CD4-positive, alpha-beta T cell treated with Interleukin-15 for 1 hour (primary cell): ENCODE data around the gene COL15A1.

Experiments
- DNase-seq: peaks from one replicate; pipeline ENCODE4 v3.0.0-alpha.2; 2020

Gene COL15A1

GRCh38 chr9:98974106-98974505 is 30.4 kb downstream of the COL15A1 start:
- DNase-seq = no peak

DNA sequence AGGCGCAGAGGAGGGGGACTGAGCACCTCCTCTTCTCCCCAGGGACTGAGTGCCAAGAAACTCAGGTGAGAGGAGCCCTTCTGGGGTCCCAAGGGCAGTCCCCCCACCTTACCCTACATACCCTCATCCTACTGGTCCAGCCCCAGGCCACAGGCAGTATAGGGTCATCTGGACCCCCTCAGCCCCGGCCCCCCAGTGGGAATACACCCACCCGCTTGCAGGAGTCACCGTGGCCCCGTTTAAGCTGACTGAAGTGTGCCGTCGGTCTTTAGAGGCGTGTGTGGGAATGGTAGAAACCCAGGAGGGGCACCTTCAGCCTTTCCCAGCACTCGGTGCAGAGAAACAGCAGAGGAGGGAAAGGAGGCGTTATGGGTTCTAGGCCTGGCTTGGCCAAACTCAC is 30.8 kb downstream of the COL15A1 start:
- DNase-seq = no peak

GRCh38 chr9:98974994-98975712 is 31.4 kb downstream of the COL15A1 start:
- peak; percentile 67 for DNase-seq

DNA sequence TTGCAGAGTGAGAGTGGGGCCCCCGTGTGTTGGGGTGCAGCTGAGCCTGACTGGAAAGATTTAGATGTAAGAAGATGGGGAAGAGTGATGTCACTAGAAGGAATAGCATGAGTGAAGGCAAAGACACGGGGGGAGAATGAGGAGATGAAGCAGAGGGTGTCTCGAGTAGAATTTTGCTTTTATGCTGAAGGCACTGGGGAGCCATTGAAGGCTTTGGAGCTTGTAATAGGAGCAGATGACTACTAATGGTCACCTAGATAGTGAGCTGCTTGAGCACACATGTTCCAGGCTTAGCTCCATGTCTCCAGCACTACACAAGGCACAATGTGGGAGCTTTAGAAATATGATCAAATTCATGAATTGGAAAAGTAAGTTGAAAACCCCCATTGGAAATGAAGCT is 32.1 kb downstream of the COL15A1 start:
- DNase-seq = no peak

DNA sequence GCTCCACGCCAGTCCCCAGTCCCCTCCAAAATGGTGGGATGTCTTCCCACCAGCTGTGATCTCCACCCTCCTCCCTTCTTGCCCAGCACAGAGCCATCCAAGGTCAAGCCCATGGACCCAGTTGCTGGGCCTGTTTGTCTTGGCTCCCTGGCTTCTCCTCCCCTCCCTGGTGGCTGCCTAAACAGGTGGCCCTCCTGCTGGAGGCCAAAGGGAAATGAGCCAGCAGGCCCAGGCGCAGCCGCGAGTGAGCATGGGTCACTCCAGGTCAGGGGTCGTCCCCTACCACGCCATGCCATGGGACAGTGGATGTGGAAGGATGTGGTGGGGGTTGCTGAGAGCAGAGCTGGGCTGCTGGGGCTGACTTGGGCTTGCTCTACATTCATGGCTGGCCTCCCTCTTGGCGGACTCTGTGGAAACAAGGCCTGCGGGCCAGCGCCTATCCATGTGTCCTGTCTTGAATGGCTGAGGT is 33.6 kb downstream of the COL15A1 start:
- no peak for DNase-seq

- DNase-seq = no peak
These were observed 34.1 kb downstream of the COL15A1 start for GRCh38 chr9:98977813-98978212.

DNA sequence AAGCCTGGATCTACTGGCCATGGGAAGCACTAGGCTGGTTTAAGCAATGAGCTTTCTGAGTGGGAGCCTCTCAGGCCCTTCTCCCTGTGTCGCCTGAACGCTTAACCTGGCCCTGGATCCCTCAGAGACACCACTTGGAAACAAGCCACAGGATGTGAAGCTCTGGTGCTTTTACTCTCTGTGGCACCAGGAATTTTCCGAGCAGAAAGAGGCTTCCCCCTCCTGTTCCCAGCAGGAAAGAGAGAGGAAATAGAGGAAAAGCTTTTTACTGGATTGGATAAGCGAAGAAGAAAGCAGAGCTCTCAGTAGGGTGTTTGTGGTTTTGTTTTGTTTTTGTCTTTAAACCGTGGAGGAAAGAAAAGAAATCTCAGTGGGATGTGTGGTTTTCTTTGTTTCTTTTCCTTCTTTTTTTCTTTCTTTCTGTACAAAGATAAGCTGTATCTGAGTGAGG is 34.5 kb downstream of the COL15A1 start:
- no peak for DNase-seq

DNA sequence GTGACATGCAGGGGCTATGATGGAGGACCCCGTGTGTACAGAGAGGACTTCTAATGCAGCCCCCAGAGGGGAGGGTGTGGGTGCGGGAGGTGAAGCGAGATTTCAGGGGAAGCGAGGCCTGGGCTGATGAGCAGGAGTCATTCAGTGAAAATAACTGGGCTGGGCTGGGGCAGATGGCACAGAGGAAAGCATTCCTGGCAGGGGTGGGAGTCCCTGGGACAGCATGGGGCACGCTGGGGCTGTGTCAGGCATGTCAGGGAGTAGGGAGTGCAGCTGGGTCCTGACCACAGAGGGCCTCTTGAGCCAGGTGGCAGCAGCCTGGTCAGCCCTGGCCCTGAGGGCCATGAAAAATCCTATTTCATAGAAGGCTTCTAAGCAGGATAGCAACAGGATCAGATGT is 36.6 kb downstream of the COL15A1 start:
- DNase-seq = no peak

GRCh38 chr9:98983295-98984268 is 39.9 kb downstream of the COL15A1 start:
- no peak for DNase-seq

DNA sequence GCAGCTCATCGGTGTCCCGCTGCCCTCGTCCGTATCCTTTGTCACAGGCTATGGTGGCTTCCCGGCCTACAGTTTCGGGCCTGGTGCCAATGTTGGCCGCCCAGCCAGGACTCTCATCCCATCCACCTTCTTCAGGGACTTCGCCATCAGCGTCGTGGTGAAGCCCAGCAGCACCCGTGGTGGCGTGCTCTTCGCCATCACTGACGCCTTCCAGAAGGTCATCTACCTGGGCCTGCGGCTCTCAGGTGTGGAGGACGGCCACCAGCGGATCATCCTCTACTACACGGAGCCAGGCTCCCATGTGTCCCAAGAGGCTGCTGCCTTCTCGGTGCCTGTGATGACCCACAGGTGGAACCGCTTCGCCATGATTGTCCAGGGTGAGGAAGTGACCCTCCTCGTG is 41.9 kb downstream of the COL15A1 start:
- DNase-seq = no peak

- DNase-seq = no peak
These were observed 43.4 kb downstream of the COL15A1 start for GRCh38 chr9:98986866-98987651.

DNA sequence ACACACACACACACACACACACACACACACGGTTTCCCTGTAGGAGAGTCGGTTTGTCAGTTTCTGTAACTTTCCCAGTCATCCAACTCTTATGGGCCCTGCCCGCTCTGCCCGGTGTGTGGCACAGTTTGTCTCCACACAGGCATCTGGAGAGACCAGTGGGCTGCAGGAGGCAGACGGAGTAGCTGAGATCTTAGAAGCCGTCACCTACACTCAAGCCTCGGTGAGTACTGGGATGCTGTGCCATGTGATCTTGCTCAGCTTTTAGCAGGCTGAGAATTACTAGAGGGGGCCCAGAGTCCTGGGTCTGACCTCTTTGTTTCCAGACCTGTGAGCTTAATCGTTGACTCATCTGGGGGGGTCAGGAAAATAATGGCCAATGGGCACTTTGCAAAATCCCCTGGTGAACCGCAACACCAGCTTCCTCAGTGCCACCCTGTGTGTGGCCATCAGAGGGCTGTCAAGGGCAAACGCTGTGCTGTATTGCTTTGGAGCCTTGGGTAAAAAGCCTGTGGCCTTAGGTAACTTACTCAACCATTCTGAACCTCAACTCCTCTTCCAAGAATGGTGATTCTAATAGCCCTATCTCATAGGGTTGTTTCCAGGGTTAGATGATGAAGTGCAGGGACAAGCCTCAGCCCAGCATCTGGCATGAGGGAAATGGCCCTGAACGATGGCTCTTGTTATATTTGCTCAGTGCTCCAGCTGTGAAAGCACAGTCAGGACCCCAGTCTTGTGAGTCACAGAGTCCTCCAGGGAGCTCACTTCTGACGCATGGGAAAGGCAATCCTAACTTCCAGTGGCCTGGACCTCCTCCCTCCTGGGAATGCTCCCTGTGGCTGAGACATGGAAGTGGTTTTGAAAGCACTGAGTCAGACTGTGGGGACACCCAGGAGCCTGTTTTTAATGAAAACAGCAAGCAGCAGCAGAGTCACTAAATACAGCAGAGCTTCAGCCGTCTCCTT is 45.6 kb downstream of the COL15A1 start:
- DNase-seq = no peak

- no peak for DNase-seq
These were observed 46.6 kb downstream of the COL15A1 start for GRCh38 chr9:98990181-98990870.

GRCh38 chr9:98992107-98992884 is 48.6 kb downstream of the COL15A1 start:
- no peak for DNase-seq

DNA sequence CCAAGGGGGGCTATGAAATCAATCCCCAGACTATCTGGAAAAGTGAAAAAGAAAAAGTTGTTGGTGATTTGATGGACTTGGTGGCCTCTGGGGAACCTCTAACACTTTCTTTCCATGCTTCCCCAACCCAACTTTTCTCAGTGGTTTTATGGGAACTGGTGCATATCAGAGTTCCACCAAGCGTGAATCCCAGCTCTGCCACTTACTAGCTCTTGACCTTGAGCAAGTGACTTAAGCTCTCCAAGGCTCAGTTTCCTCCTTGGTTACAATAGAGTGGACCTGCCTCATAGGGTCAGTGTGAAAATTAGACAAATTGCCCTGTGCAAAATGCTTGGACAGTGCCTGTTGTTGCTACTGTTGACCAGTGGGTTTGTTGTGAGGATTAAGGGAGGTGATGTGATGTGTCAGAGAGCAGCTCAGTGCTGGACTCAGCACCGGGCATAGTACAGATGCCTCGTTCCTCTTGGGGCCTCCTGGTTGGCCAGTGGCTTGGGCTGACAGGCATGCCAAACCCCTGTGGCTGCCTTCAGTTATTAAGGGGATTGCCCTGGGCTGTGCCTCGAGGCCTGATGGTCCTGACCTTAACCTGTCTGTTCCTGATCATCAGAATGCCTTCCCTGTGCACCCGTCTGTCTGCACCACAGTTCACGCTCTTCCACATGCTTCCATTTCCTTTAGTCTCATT is 49.3 kb downstream of the COL15A1 start:
- DNase-seq = no peak

DNA sequence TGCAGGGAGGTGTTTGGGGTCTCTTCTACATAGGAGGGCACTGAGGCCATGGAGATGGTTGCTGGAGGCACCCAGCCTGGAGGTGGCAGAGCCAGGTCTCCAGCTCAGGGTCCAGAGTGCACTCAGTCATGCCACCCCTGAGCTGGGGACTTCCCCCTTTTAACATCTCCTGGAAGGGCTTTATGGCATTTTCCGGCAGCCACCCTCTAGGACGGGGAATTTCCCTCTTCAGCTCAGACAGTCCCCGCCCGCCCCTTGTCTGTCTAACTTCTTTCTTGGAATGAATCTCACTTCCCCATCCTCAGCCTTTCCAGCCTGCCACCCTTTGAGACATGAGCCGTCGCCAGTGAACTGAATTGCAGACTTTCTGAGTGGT is 49.9 kb downstream of the COL15A1 start:
- DNase-seq = peak; percentile 64

DNA sequence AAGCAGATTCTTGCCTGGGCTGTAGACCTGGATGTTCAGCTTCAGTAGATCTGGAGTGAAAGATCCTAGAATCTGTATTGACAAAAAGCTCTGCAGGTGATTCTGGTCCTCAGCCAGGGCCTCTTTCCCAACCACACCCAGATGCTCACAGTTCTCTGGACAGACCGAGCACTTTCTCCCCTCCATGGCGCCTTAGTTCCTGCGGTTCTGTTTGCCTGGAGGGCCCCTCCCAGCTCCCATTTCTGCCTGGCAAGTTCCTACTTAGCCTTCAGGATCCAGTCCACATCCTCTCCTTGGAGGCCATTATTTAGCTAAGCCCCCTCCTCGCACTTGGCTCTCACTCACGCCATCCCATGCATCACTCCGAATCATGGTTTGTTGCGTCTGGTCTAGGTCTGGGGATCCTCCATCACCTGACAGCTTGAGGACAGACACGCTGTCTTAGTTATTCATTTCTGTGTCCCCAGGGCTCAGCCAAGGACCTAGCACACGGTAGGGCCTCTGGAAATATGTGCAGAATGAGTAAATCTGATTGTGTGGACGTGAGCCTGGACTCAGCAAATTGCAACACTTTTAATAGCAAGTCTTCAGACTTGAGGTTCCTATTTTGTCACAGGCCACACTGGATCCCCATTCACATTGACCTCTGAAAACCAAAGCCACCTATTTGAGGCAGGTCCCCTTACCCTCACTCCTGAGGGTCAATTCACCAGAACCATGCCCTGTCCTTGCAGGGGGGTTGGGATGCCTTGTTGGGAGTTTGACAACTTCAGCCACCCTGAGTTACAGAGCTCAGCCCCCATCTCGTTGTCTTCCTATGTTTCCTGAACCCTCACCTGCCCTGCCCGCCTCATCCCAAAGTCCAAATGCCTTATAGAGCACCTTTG is 50.7 kb downstream of the COL15A1 start:
- DNase-seq = no peak

- no peak for DNase-seq
These were observed 51.5 kb downstream of the COL15A1 start for GRCh38 chr9:98995059-98995671.
